Activated naive CD4-positive, alpha-beta T cell (primary cell): ENCODE measurements around the gene DACH1.
"Not testable (repeated sequence)": the region's sequence is repeated elsewhere in the genome, so short reads cannot be mapped to it uniquely, and the experiment has no call there.

Experiments used
- DNase-seq, 4 experiments: peaks; one replicate each; lab custom pipeline; 2025; lab: John Stamatoyannopoulos, UW

The DACH1 gene

GRCh38 chr13:71867131-71867814 lies at the start of gene DACH1:
Gene DACH1, minus strand, starts transcription at chr13:71867204.
- DNase-seq = no peak

- no peak for DNase-seq
Observed at GRCh38 chr13:71913717-71914116, 46.7 kb upstream of the DACH1 start.

GRCh38 chr13:71912524-71912923 lies 45.5 kb upstream of the DACH1 start:
- no peak for DNase-seq

GRCh38 chr13:71906448-71906847 lies 39.4 kb upstream of the DACH1 start:
- DNase-seq = no peak

GRCh38 chr13:71902676-71903075 lies 35.7 kb upstream of the DACH1 start:
- no peak for DNase-seq

- not testable (repeated sequence) for DNase-seq
Observed at GRCh38 chr13:71893506-71893905, 26.5 kb upstream of the DACH1 start.

- DNase-seq = no peak
Observed at GRCh38 chr13:71886880-71887279, 19.9 kb upstream of the DACH1 start.

- DNase-seq = no peak
Observed at GRCh38 chr13:71882120-71882519, 15.1 kb upstream of the DACH1 start.

GRCh38 chr13:71880753-71881541 lies 13.9 kb upstream of the DACH1 start:
- DNase-seq = no peak

- no peak for DNase-seq
Observed at GRCh38 chr13:71879808-71880344, 12.9 kb upstream of the DACH1 start.

- DNase-seq = no peak
Observed at GRCh38 chr13:71879129-71879535, 12.1 kb upstream of the DACH1 start.

GRCh38 chr13:71877256-71877653 lies 10.3 kb upstream of the DACH1 start:
- no peak for DNase-seq

- no peak for DNase-seq
Observed at GRCh38 chr13:71876648-71877255, 9.7 kb upstream of the DACH1 start.

- DNase-seq = no peak
Observed at GRCh38 chr13:71875823-71876222, 8.8 kb upstream of the DACH1 start.

- DNase-seq = no peak
Observed at GRCh38 chr13:71874458-71874857, 7.5 kb upstream of the DACH1 start.

- DNase-seq = no peak
Observed at GRCh38 chr13:71873418-71874247, 6.6 kb upstream of the DACH1 start.

GRCh38 chr13:71871844-71872243 lies 4.8 kb upstream of the DACH1 start:
- no peak for DNase-seq

GRCh38 chr13:71871176-71871754 lies 4.3 kb upstream of the DACH1 start:
- DNase-seq = no peak

- no peak for DNase-seq
Observed at GRCh38 chr13:71870100-71870499, 3.1 kb upstream of the DACH1 start.

- DNase-seq = no peak
Observed at GRCh38 chr13:71869274-71869673, 2.3 kb upstream of the DACH1 start.

GRCh38 chr13:71866335-71867130 lies 471 bp downstream of the DACH1 start:
- DNase-seq = peak in 2 of 4 experiments; percentile 1 to 14
